ENCODE measurements around the gene ADCY1. TPM values are rescaled to one million over a fixed set of nuclear protein-coding genes. Genes with fewer than 3 reads are reported as not detected.
A peak's percentile ranks its signal among the peaks of the same experiment; 100 is the strongest.

Gene ADCY1
- total and polyA plus RNA-seq, 4 donors, result 0.33 to 20.1 (median 4.1) TPM

DNA sequence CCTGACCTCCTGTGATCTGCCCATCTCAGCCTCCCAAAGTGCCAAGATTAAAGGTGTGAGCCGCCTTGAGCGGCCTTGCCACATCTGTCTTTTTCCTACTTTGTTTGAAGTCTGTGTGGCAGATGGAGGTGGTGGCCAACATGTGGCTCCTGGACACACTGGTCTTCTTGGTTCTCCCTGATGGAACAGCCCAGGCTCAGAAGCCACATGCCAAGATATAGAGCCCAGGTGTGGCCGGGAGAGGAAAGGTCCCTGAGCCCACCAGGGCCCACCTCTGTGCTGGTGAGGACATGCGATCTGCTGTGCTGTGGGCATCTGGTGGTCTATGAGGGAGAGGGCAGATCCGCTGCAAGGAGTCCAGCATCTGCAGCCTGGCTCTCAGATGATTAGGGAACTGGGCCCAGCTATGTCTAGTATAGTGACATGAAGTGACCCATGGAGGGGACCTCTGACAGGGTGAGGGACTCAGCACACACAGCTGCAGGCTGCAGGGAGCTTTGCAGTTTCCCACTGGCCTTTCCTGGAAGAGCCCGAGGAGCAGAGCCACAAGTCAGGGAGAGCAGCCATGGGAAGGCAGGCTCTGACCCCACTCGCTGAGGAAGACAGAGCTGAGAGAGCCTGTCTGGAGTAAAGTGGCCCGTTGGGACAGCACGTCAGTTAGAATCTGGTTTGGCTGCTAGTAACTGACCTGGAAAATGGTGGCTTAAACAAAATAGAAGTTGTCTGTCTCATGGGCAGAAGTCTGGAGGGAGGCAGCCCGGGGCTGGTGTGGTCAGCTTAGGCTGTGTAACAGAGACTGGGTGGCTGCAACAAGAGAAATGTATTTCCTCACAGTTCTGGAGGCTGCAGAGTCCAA lies 25.9 kb downstream of the ADCY1 start:
- Histone ChIP-seq H3K9ac (ENCODE audit: low read depth in 1 of 2, low read length in 2 of 2) (no peak overlapping the region), H3K27me3 (ENCODE audit: control insufficient read depth in 4 of 4, insufficient read depth in 4 of 4, low read length in 3 of 4) (peaks cover 0 to 5% (median 0%) of the 10 kb centered on the region in 4 donors)
- WGBS, result 87% methylated on average over 10 of the region's 10 CpGs

DNA sequence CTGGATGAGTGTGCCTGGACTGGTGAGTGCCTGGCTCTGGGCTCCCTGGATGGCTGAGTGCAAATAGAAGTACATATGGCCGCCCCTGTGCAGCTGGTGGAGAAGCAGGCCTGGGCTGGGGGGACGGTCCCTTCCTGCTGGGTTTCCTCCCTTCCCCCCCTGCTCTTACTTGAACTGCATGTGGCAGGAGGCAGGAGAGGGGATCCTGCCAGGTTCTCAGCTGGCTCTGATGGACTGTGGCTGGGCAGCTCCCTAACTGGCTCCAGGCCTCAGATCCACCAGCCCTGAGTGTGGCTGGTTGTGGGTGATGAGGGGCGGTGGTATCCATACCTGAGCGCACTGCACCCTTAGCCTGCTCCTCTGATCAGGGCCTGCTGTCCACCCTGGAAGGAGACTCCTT lies 26.9 kb downstream of the ADCY1 start:
- Histone ChIP-seq H3K4me3 (ENCODE audit: low read depth in 1 of 3, low read length in 3 of 3) (no peak overlapping the region), H3K4me1 (ENCODE audit: control insufficient read depth in 4 of 4, insufficient read depth in 4 of 4, low read length in 3 of 4) (no peaks in the 10 kb centered on the region), H3K27ac (ENCODE audit: low read depth in 1 of 2, low read length in 2 of 2) (no peak overlapping the region), H3K9me3 (ENCODE audit: control insufficient read depth in 4 of 4, low read length in 3 of 4) (peaks cover 0 to 6% (median 0%) of the 10 kb centered on the region in 4 donors), H3K27me3 (ENCODE audit: control insufficient read depth in 4 of 4, insufficient read depth in 4 of 4, low read length in 3 of 4) (peaks cover 0 to 5% (median 0%) of the 10 kb centered on the region in 4 donors), H3K9ac (ENCODE audit: low read depth in 1 of 2, low read length in 2 of 2) (no peak overlapping the region), H3K36me3 (ENCODE audit: control insufficient read depth in 4 of 4, insufficient read depth in 3 of 4, low read depth in 1 of 4, low read length in 3 of 4) (no peaks in the 10 kb centered on the region)
- DNase-seq (ENCODE audit: low spot score), result peak; percentile 19
- WGBS, result 94% methylated on average over 4 of the region's 4 CpGs
- TF ChIP-seq TAF1 (conservative IDR thresholded peaks at IDR 0.05) (no peak), JUND (IDR thresholded peaks at IDR 0.05) (no peak), NR2F2 (IDR thresholded peaks at IDR 0.05) (no peak), FOXA2 (IDR thresholded peaks at IDR 0.05) (no peak), FOXA1 (IDR thresholded peaks at IDR 0.05) (no peak), YY1 (IDR thresholded peaks at IDR 0.05) (no peak), EGR1 (IDR thresholded peaks at IDR 0.05; ENCODE audit: low read depth in 2 of 2) (no peak), GABPA (IDR thresholded peaks at IDR 0.05 in 1 of 2, conservative IDR thresholded peaks at IDR 0.05 in 1 of 2) (no peak)
- TF ChIP-seq, protein P1, sequence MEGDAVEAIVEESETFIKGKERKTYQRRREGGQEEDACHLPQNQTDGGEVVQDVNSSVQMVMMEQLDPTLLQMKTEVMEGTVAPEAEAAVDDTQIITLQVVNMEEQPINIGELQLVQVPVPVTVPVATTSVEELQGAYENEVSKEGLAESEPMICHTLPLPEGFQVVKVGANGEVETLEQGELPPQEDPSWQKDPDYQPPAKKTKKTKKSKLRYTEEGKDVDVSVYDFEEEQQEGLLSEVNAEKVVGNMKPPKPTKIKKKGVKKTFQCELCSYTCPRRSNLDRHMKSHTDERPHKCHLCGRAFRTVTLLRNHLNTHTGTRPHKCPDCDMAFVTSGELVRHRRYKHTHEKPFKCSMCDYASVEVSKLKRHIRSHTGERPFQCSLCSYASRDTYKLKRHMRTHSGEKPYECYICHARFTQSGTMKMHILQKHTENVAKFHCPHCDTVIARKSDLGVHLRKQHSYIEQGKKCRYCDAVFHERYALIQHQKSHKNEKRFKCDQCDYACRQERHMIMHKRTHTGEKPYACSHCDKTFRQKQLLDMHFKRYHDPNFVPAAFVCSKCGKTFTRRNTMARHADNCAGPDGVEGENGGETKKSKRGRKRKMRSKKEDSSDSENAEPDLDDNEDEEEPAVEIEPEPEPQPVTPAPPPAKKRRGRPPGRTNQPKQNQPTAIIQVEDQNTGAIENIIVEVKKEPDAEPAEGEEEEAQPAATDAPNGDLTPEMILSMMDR (IDR thresholded peaks at IDR 0.05; ENCODE audit: low read depth, low read length, missing input control), result no peak
- TF ChIP-seq, protein P2, sequence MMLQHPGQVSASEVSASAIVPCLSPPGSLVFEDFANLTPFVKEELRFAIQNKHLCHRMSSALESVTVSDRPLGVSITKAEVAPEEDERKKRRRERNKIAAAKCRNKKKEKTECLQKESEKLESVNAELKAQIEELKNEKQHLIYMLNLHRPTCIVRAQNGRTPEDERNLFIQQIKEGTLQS (IDR thresholded peaks at IDR 0.05), result no peak
- TF ChIP-seq, protein P3, sequence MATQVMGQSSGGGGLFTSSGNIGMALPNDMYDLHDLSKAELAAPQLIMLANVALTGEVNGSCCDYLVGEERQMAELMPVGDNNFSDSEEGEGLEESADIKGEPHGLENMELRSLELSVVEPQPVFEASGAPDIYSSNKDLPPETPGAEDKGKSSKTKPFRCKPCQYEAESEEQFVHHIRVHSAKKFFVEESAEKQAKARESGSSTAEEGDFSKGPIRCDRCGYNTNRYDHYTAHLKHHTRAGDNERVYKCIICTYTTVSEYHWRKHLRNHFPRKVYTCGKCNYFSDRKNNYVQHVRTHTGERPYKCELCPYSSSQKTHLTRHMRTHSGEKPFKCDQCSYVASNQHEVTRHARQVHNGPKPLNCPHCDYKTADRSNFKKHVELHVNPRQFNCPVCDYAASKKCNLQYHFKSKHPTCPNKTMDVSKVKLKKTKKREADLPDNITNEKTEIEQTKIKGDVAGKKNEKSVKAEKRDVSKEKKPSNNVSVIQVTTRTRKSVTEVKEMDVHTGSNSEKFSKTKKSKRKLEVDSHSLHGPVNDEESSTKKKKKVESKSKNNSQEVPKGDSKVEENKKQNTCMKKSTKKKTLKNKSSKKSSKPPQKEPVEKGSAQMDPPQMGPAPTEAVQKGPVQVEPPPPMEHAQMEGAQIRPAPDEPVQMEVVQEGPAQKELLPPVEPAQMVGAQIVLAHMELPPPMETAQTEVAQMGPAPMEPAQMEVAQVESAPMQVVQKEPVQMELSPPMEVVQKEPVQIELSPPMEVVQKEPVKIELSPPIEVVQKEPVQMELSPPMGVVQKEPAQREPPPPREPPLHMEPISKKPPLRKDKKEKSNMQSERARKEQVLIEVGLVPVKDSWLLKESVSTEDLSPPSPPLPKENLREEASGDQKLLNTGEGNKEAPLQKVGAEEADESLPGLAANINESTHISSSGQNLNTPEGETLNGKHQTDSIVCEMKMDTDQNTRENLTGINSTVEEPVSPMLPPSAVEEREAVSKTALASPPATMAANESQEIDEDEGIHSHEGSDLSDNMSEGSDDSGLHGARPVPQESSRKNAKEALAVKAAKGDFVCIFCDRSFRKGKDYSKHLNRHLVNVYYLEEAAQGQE (IDR thresholded peaks at IDR 0.05), result no peak
- TF ChIP-seq, protein P4, sequence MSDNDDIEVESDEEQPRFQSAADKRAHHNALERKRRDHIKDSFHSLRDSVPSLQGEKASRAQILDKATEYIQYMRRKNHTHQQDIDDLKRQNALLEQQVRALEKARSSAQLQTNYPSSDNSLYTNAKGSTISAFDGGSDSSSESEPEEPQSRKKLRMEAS (IDR thresholded peaks at IDR 0.05), result no peak

More for the DNA sequence above, 25.9 kb downstream of the ADCY1 start:
- Histone ChIP-seq H3K36me3 (ENCODE audit: control insufficient read depth in 4 of 4, insufficient read depth in 3 of 4, low read depth in 1 of 4, low read length in 3 of 4) (no peaks in the 10 kb centered on the region), H3K9me3 (ENCODE audit: control insufficient read depth in 4 of 4, low read length in 3 of 4) (no peaks in the 10 kb centered on the region), H3K27ac (ENCODE audit: low read depth in 1 of 2, low read length in 2 of 2) (no peak overlapping the region), H3K4me1 (ENCODE audit: control insufficient read depth in 4 of 4, insufficient read depth in 4 of 4, low read length in 3 of 4) (no peaks in the 10 kb centered on the region), H3K4me3 (ENCODE audit: low read depth in 1 of 3, low read length in 3 of 3) (no peak overlapping the region)
- peak; percentile 49 for TF ChIP-seq NR2F2 (IDR thresholded peaks at IDR 0.05)
- no peak for TF ChIP-seq SP1 (IDR thresholded peaks at IDR 0.05)
- TF ChIP-seq HNF4A (conservative IDR thresholded peaks at IDR 0.05), result no peak
- no peak for TF ChIP-seq HNF4G (IDR thresholded peaks at IDR 0.05)
- TF ChIP-seq RXRA (IDR thresholded peaks at IDR 0.05), result no peak
- no peak for TF ChIP-seq RAD21 (IDR thresholded peaks at IDR 0.05)
- no peak for TF ChIP-seq FOXA2 (IDR thresholded peaks at IDR 0.05)
- TF ChIP-seq, protein P2 (IDR thresholded peaks at IDR 0.05), result no peak
- DNase-seq (ENCODE audit: low spot score), result peak; percentile 17

All from liver (tissue), 9 donors.